GM10266 (cell line): ENCODE measurements around the gene MRPL4.
A peak's percentile ranks its signal among the peaks of the same experiment; 100 is the strongest.

Source experiments
- DNase-seq: peaks from one replicate; pipeline ENCODE4 v3.0.0; 2012; ENCODE audit errors: extremely low spot score
- TF ChIP-seq, protein P1 (sequence below): IDR thresholded peaks from 2 replicates; pipeline ENCODE4 v1.5.1; 2012; ENCODE audit warnings: mild to moderate bottlenecking, low read depth; ENCODE audit not compliant: control insufficient read depth, insufficient read depth; ENCODE audit errors: missing control alignments

The MRPL4 gene

GRCh38 chr19:10290876-10291553, 39.0 kb downstream of the MRPL4 start:
- TF ChIP-seq, protein P1, sequence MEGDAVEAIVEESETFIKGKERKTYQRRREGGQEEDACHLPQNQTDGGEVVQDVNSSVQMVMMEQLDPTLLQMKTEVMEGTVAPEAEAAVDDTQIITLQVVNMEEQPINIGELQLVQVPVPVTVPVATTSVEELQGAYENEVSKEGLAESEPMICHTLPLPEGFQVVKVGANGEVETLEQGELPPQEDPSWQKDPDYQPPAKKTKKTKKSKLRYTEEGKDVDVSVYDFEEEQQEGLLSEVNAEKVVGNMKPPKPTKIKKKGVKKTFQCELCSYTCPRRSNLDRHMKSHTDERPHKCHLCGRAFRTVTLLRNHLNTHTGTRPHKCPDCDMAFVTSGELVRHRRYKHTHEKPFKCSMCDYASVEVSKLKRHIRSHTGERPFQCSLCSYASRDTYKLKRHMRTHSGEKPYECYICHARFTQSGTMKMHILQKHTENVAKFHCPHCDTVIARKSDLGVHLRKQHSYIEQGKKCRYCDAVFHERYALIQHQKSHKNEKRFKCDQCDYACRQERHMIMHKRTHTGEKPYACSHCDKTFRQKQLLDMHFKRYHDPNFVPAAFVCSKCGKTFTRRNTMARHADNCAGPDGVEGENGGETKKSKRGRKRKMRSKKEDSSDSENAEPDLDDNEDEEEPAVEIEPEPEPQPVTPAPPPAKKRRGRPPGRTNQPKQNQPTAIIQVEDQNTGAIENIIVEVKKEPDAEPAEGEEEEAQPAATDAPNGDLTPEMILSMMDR = no peak
- DNase-seq = peak; percentile 82

DNA sequence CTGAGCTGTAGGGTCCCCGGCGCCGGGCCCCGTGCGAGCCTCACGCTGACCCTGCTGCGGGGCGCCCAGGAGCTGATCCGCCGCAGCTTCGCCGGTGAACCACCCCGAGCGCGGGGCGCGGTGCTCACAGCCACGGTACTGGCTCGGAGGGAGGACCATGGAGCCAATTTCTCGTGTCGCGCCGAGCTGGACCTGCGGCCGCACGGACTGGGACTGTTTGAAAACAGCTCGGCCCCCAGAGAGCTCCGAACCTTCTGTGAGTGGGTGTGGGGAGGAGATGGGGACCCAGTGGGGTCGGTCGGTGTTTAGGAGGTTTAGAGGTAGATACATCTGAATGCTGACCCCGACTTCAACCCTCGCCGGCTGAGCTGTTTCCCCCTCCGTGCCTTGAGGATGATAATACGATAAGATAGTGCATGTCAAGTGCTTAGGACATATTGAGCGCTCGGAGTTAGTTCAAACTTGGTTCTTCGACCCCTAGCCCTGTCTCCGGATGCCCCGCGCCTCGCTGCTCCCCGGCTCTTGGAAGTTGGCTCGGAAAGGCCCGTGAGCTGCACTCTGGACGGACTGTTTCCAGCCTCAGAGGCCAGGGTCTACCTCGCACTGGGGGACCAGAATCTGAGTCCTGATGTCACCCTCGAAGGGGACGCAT, 39.7 kb downstream of the MRPL4 start:
- no peak for DNase-seq
- TF ChIP-seq, protein P1 = no peak

DNA sequence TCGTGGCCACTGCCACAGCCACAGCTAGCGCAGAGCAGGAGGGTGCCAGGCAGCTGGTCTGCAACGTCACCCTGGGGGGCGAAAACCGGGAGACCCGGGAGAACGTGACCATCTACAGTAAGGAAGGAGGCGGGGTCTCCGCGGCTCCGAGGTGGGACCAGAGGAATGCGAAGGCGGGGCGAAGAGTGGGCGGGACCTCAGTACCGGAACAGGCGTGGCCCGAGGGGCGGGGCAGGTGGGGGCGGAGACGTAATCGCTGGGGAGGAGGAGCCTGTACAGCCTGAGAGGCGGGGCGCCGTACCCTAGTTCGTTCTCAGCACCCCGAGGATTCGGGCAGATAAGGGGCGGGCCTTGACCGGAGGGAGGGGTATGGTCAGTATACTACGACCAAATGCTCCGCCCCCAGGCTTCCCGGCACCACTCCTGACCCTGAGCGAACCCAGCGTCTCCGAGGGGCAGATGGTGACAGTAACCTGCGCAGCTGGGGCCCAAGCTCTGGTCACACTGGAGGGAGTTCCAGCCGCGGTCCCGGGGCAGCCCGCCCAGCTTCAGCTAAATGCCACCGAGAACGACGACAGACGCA, 40.3 kb downstream of the MRPL4 start:
- TF ChIP-seq, protein P1 = no peak
- DNase-seq = peak; percentile 95

DNA sequence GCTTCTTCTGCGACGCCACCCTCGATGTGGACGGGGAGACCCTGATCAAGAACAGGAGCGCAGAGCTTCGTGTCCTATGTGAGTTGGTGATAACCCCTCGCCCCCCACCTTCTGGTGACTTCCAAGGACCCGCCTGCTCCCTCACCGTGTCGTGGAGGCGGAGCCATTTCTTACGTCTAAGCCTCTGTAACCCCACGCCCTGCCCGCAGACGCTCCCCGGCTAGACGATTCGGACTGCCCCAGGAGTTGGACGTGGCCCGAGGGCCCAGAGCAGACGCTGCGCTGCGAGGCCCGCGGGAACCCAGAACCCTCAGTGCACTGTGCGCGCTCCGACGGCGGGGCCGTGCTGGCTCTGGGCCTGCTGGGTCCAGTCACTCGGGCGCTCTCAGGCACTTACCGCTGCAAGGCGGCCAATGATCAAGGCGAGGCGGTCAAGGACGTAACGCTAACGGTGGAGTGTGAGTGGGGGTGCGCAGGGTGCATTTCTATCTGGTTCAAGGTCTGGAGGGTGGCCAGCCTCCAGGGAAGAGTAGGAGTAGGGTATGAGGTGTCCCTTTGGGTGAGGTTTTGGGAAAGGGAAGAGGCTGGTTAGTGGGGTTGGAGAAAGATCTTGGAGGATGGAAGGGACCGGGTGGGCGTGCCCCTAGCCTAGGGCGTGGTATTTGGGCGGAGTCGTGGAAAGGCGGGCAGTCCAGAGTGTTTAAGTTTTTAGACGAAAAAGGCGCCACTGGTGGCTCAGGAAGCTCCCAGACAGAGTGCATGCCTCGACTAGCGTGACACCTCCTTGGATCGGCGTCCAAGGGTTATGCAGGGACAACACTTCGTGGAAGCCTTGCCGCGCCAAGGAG, 41.0 kb downstream of the MRPL4 start:
- TF ChIP-seq, protein P1 = no peak
- DNase-seq = no peak

- DNase-seq = no peak
- TF ChIP-seq, protein P1 = no peak
Measured at GRCh38 chr19:10293637-10294367, 41.8 kb downstream of the MRPL4 start.

DNA sequence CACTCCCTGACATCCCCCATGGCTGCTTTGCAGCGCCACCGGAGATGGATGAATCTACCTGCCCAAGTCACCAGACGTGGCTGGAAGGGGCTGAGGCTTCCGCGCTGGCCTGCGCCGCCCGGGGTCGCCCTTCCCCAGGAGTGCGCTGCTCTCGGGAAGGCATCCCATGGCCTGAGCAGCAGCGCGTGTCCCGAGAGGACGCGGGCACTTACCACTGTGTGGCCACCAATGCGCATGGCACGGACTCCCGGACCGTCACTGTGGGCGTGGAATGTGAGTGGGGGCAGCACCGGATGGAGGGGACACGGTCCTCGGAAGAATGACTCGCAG, 42.3 kb downstream of the MRPL4 start:
- DNase-seq = no peak
- TF ChIP-seq, protein P1 = no peak
